Panc1 (cell line): ENCODE measurements around the gene ATP6V1B1. TPM values are rescaled to one million over a fixed set of nuclear protein-coding genes. Genes with fewer than 3 reads are reported as not detected.

ENCODE experiments used
- ATAC-seq: fragments of 200-7000 bp; cut with Tn5 transposase; 2 replicates; pipeline ENCODE4 v1.9.1; 2020; ENCODE audit warnings: mild to moderate bottlenecking, moderate library complexity
- BruUV-seq: library from RNA; stranded (reverse); fragments of 400-500 nt; replicated peaks from 2 replicates; lab custom pipeline; 2021; lab: Mats Ljungman, UMichigan
- CTCF ChIA-PET: fragments of 300-600 bp; sonication (Branson Sonifier 250); formaldehyde crosslinking; loops from one replicate; lab custom pipeline; 2022; ENCODE audit warnings: antibody characterized with exemption; lab: Charles Lee
- POLR2A ChIA-PET: fragments of 300-600 bp; sonication (Branson Sonifier 250); formaldehyde crosslinking; loops from one replicate; lab custom pipeline; 2022; ENCODE audit warnings: antibody characterized with exemption; lab: Charles Lee
- DNase-seq: peaks from one replicate; pipeline ENCODE4 v3.0.0-alpha.2; 2010; ENCODE audit warnings: low read depth, low spot score
- H3K27ac ChIP-seq: 2 replicates; pipeline ENCODE4 v1.5.1; 2011; ENCODE audit warnings: mild to moderate bottlenecking, low read length, inconsistent platforms
- H3K27me3 ChIP-seq: fragments of 200-500 bp; sonication (Bioruptor generic); 2 replicates; pipeline ENCODE4 v1.6.0; 2014; ENCODE audit warnings: low read length, inconsistent platforms; ENCODE audit not compliant: control insufficient read depth, insufficient read depth
- H3K36me3 ChIP-seq: fragments of 200-500 bp; sonication (Bioruptor generic); 2 replicates; pipeline ENCODE4 v1.5.1; 2014; ENCODE audit warnings: inconsistent platforms, mild to moderate bottlenecking, low read length, moderate library complexity; ENCODE audit not compliant: control insufficient read depth, insufficient read depth
- H3K4me1 ChIP-seq: 2 replicates; pipeline ENCODE4 v1.5.1; 2011; ENCODE audit warnings: inconsistent platforms, mild to moderate bottlenecking, low read length, moderate library complexity; ENCODE audit not compliant: control insufficient read depth, insufficient read depth
- H3K4me3 ChIP-seq, 2 experiments: 2 replicates each; pipeline ENCODE4 v1.5.1; 2011 to 2012; ENCODE audit warnings: low read depth in 2 of 2, low read length in 2 of 2, mild to moderate bottlenecking in 2 of 2, inconsistent platforms in 1 of 2, moderate library complexity in 1 of 2
- H3K9me3 ChIP-seq: fragments of 200-500 bp; sonication (Bioruptor generic); 2 replicates; pipeline ENCODE4 v1.5.1; 2014; ENCODE audit warnings: low read depth, mild to moderate bottlenecking, inconsistent platforms, low read length, moderate library complexity; ENCODE audit not compliant: control insufficient read depth, insufficient read depth
- CTCF ChIP-seq: fragments of 450-650 bp; IDR thresholded peaks from 2 replicates; pipeline ENCODE4 v1.5.1; 2017; ENCODE audit warnings: mild to moderate bottlenecking
- POLR2AphosphoS5 ChIP-seq: IDR thresholded peaks from 2 replicates; pipeline ENCODE4 v1.6.1; 2012; ENCODE audit warnings: mild to moderate bottlenecking, low read depth, low read length, moderate library complexity
- REST ChIP-seq, 2 experiments: IDR thresholded peaks; 2 replicates each; pipeline ENCODE4 v1.6.1; 2011 to 2012; ENCODE audit warnings: low read depth in 2 of 2, control low read depth in 1 of 2, low read length in 1 of 2, mild to moderate bottlenecking in 1 of 2, moderate library complexity in 1 of 2; ENCODE audit not compliant: insufficient read depth in 1 of 2
- SIN3A ChIP-seq: IDR thresholded peaks from 2 replicates; pipeline ENCODE4 v1.6.1; 2012; ENCODE audit warnings: low read depth, mild to moderate bottlenecking, low read length, moderate library complexity, borderline replicate concordance; ENCODE audit not compliant: insufficient read depth
- TCF7L2 ChIP-seq: IDR thresholded peaks from 2 replicates; pipeline ENCODE4 v1.6.1; 2011; ENCODE audit warnings: mild to moderate bottlenecking, low read depth, low read length, inconsistent platforms
- in situ Hi-C: cut with HindIII; loops from 2 replicates; pipeline ENCODE4 v1.10.0; 2016; ENCODE audit warnings: low sequenced_read_pairs, low pct_unique_long_range_greater_than_20kb
- intact Hi-C: fragments of 100-400 bp; cut with micrococcal nuclease; formaldehyde crosslinking; loops from one replicate; pipeline ENCODE4 v1.10.0; 2022; ENCODE audit not compliant: unreplicated experiment
- total RNA-seq: library from RNA; stranded (reverse); gene quantifications from one replicate; pipeline ENCODE4 v1.2.1, GENCODE V29; 2021; ENCODE audit not compliant: unreplicated experiment

ATP6V1B1 gene
- total RNA-seq, 1 experiment from 2014 or later: 0.18 TPM

- Histone ChIP-seq H3K4me1 (peaks cover 5% of the 10 kb centered on the region), H3K4me3 (no peak overlapping the region), H3K36me3 (no peaks in the 10 kb centered on the region), H3K27me3 (peaks cover 17% of the 10 kb centered on the region), H3K9me3 (no peaks in the 10 kb centered on the region), H3K27ac (no peak overlapping the region)
- ATAC-seq (no peak), DNase-seq (no peak)
- intact Hi-C loops: no loop called here
- in situ Hi-C loops: no loop called here
- TF ChIP-seq TCF7L2 (no peak), SIN3A (no peak), REST (IDR thresholded peaks at IDR 0.05; ENCODE audit: insufficient read depth in 1 of 2, low read depth in 2 of 2, low read length in 1 of 2) (no peak), CTCF (no peak), POLR2AphosphoS5 (no peak)
- POLR2A ChIA-PET: interaction anchor here (0.7 kb wide), 1 partner anchor 20 kb away, joined by 3 read pairs; no protein-coding TSS in a partner anchor
- BruUV-seq: no TSS peak
- CTCF ChIA-PET: no interaction called here
Measured at GRCh38 chr2:70975237-70975636, 39.5 kb downstream of the ATP6V1B1 start.

GRCh38 chr2:70977605-70978205 is 42.0 kb downstream of the ATP6V1B1 start:
- Histone ChIP-seq H3K4me1 (peaks cover 5% of the 10 kb centered on the region), H3K4me3 (peak overlapping the region; percentile 47 to 70; a peak in 3 of 4 replicates), H3K27me3 (peaks cover 6% of the 10 kb centered on the region), H3K27ac (no peak overlapping the region), H3K36me3 (no peaks in the 10 kb centered on the region), H3K9me3 (no peaks in the 10 kb centered on the region)
- DNase-seq (no peak), ATAC-seq (no peak)
- POLR2A ChIA-PET: no interaction called here
- in situ Hi-C loops (no loop called here), intact Hi-C loops (no loop called here)
- TF ChIP-seq CTCF: peak; percentile 58
- no peak for TF ChIP-seq POLR2AphosphoS5
- CTCF ChIA-PET: interaction anchor here (0.7 to 1.2 kb wide), 2 partner anchors 30 to 83 kb away, joined by 3 to 4 read pairs; no protein-coding TSS in a partner anchor
- BruUV-seq: no TSS peak
